ENCODE data around the gene HIF1AN. TPM values are rescaled to one million over a fixed set of nuclear protein-coding genes. Genes with fewer than 3 reads are reported as not detected.

HIF1AN gene
- total RNA-seq, 1 donor from 2014 or later, result 53.4 TPM

Other genes starting within 250 kb of the HIF1AN start
- gene BLOC1S2, start 249.3 kb upstream of the HIF1AN start, total RNA-seq, result 49.5 and 50.0 TPM in 2 replicates
- 0.14 and 0.20 TPM in 2 replicates for gene PKD2L1, start 205.7 kb upstream of the HIF1AN start, total RNA-seq
- gene SCD, start 188.7 kb upstream of the HIF1AN start, total RNA-seq, result 144 TPM in 2 replicates
- gene WNT8B, start 72.9 kb upstream of the HIF1AN start, total RNA-seq, result 0.27 and 0.41 TPM in 2 replicates
- 268 and 278 TPM in 2 replicates for gene SEC31B, start 16.1 kb upstream of the HIF1AN start, total RNA-seq
- 277 and 279 TPM in 2 replicates for gene NDUFB8, start 6.1 kb upstream of the HIF1AN start, total RNA-seq
- gene PAX2, start 209.6 kb downstream of the HIF1AN start, total RNA-seq, result not detected in 2 replicates